ENCODE measurements around the gene RHOB.

Gene RHOB

GRCh38 chr2:20436716-20437470 is 10.0 kb upstream of the RHOB start:
- no peak for DNase-seq (ENCODE audit: low read depth, low spot score)

GRCh38 chr2:20438334-20439192 is 8.3 kb upstream of the RHOB start:
- DNase-seq (ENCODE audit: low read depth, low spot score): no peak

GRCh38 chr2:20439193-20439475 is 7.7 kb upstream of the RHOB start:
- no peak for DNase-seq (ENCODE audit: low read depth, low spot score)

GRCh38 chr2:20439503-20439902 is 7.4 kb upstream of the RHOB start:
- no peak for DNase-seq (ENCODE audit: low read depth, low spot score)

- no peak for DNase-seq (ENCODE audit: low read depth, low spot score)
Observed at GRCh38 chr2:20440001-20440560, 6.8 kb upstream of the RHOB start.

GRCh38 chr2:20443276-20443920 is 3.5 kb upstream of the RHOB start:
- DNase-seq (ENCODE audit: low read depth, low spot score): no peak

GRCh38 chr2:20444101-20444992 is 2.5 kb upstream of the RHOB start:
- no peak for DNase-seq (ENCODE audit: low read depth, low spot score)

GRCh38 chr2:20444993-20445910 is 1.6 kb upstream of the RHOB start:
- no peak for DNase-seq (ENCODE audit: low read depth, low spot score)

- no peak for DNase-seq (ENCODE audit: low read depth, low spot score)
Observed at GRCh38 chr2:20446255-20446916, 488 bp upstream of the RHOB start.

GRCh38 chr2:20447437-20448245 is 767 bp downstream of the RHOB start:
- DNase-seq (ENCODE audit: low read depth, low spot score): no peak

- DNase-seq (ENCODE audit: low read depth, low spot score): no peak
Observed at GRCh38 chr2:20448246-20448976, 1.5 kb downstream of the RHOB start.

- no peak for DNase-seq (ENCODE audit: low read depth, low spot score)
Observed at GRCh38 chr2:20448977-20449306, 2.1 kb downstream of the RHOB start.

GRCh38 chr2:20449501-20450200 is 2.8 kb downstream of the RHOB start:
- no peak for DNase-seq (ENCODE audit: low read depth, low spot score)

- DNase-seq (ENCODE audit: low read depth, low spot score): no peak
Observed at GRCh38 chr2:20450201-20450999, 3.5 kb downstream of the RHOB start.

GRCh38 chr2:20451000-20451290 is 4.1 kb downstream of the RHOB start:
- no peak for DNase-seq (ENCODE audit: low read depth, low spot score)

- DNase-seq (ENCODE audit: low read depth, low spot score): no peak
Observed at GRCh38 chr2:20451341-20451740, 4.5 kb downstream of the RHOB start.
